Astrocyte (in vitro differentiated cells and primary cell): ENCODE measurements around the gene TPM1. TPM values are rescaled to one million over a fixed set of nuclear protein-coding genes. Genes with fewer than 3 reads are reported as not detected.

Experiments
- DNase-seq: peaks from one replicate; pipeline ENCODE4 v3.0.0-alpha.2; 2010; ENCODE audit warnings: low read depth
- FAIRE-seq: peaks from 2 replicates; lab custom pipeline; 2011; peaks lifted over from hg19 to GRCh38; lab: Jason Lieb, UNC
- H2AFZ ChIP-seq: 2 replicates; pipeline ENCODE4 v1.6.0; 2012; ENCODE audit warnings: low read depth, low read length, inconsistent platforms
- H3K27ac ChIP-seq: 2 replicates; pipeline ENCODE4 v1.5.1; 2011; ENCODE audit warnings: low read depth, low read length, inconsistent platforms
- H3K27me3 ChIP-seq: 2 replicates; pipeline ENCODE4 v1.6.0; 2011; ENCODE audit warnings: low read length, inconsistent platforms; ENCODE audit not compliant: insufficient read depth
- H3K36me3 ChIP-seq: 2 replicates; pipeline ENCODE4 v1.5.1; 2011; ENCODE audit warnings: low read length, inconsistent platforms; ENCODE audit not compliant: insufficient read depth
- H3K4me1 ChIP-seq: 2 replicates; pipeline ENCODE4 v1.5.1; 2011; ENCODE audit warnings: low read length, inconsistent platforms; ENCODE audit not compliant: insufficient read depth
- H3K4me2 ChIP-seq: 2 replicates; pipeline ENCODE4 v1.6.0; 2012; ENCODE audit warnings: low read length, inconsistent platforms
- H3K4me3 ChIP-seq: 2 replicates; pipeline ENCODE4 v1.5.1; 2011; ENCODE audit warnings: low read depth, mild to moderate bottlenecking, low read length, inconsistent platforms; ENCODE audit not compliant: insufficient read depth
- H3K79me2 ChIP-seq: 2 replicates; pipeline ENCODE4 v1.6.0; 2012; ENCODE audit warnings: mild to moderate bottlenecking, low read length, inconsistent platforms; ENCODE audit not compliant: insufficient read depth
- H3K9ac ChIP-seq: 2 replicates; pipeline ENCODE4 v1.6.0; 2012; ENCODE audit warnings: mild to moderate bottlenecking, low read length, inconsistent platforms
- H3K9me3 ChIP-seq: 2 replicates; pipeline ENCODE4 v1.5.1; 2012; ENCODE audit warnings: low read depth, mild to moderate bottlenecking, low read length, inconsistent platforms; ENCODE audit not compliant: insufficient read depth
- H4K20me1 ChIP-seq: 2 replicates; pipeline ENCODE4 v1.6.0; 2012; ENCODE audit warnings: low read length, inconsistent platforms; ENCODE audit not compliant: insufficient read depth
- H3K27ac Mint-ChIP-seq: one replicate; pipeline ENCODE4 v1.8.0; 2021; ENCODE audit warnings: mild to moderate bottlenecking, mixed read lengths; ENCODE audit not compliant: unreplicated experiment
- H3K27me3 Mint-ChIP-seq: one replicate; pipeline ENCODE4 v1.8.0; 2021; ENCODE audit warnings: low read depth, mixed read lengths; ENCODE audit not compliant: unreplicated experiment
- H3K36me3 Mint-ChIP-seq: one replicate; pipeline ENCODE4 v1.8.0; 2021; ENCODE audit warnings: low read depth, mixed read lengths; ENCODE audit not compliant: unreplicated experiment
- H3K4me1 Mint-ChIP-seq: one replicate; pipeline ENCODE4 v1.8.0; 2021; ENCODE audit warnings: low read depth, mixed read lengths; ENCODE audit not compliant: unreplicated experiment
- H3K4me3 Mint-ChIP-seq: one replicate; pipeline ENCODE4 v1.8.0; 2021; ENCODE audit warnings: mild to moderate bottlenecking, moderate library complexity, mixed read lengths; ENCODE audit not compliant: unreplicated experiment
- H3K9me3 Mint-ChIP-seq: one replicate; pipeline ENCODE4 v1.8.0; 2021; ENCODE audit warnings: mild to moderate bottlenecking, mixed read lengths; ENCODE audit not compliant: unreplicated experiment
- CTCF ChIP-seq: IDR thresholded peaks from 2 replicates; pipeline ENCODE4 v1.5.1; 2011; ENCODE audit warnings: low read depth, mild to moderate bottlenecking, inconsistent platforms, low read length, moderate library complexity; ENCODE audit not compliant: insufficient read depth
- EZH2 ChIP-seq: IDR thresholded peaks from 2 replicates; pipeline ENCODE4 v1.6.1; 2012; ENCODE audit warnings: mild to moderate bottlenecking, low read length, inconsistent platforms; ENCODE audit not compliant: insufficient read depth
- total RNA-seq: library from RNA; stranded (reverse); gene quantifications from 2 replicates; pipeline ENCODE4 v1.2.1, GENCODE V29; 2021

The TPM1 gene
- total RNA-seq, 1 donor from 2014 or later = 2,922 TPM

- TF ChIP-seq EZH2 (no peak), CTCF (no peak)
- no peak for DNase-seq
- H3K36me3 Mint-ChIP-seq = no peaks in the 10 kb centered on the region
- Histone ChIP-seq H3K4me1 (peaks cover 7% of the 10 kb centered on the region), H3K79me2 (no peaks in the 10 kb centered on the region), H3K27me3 (no peaks in the 10 kb centered on the region), H3K36me3 (no peaks in the 10 kb centered on the region), H3K4me2 (no peak overlapping the region), H4K20me1 (no peaks in the 10 kb centered on the region), H3K9ac (no peak overlapping the region), H3K4me3 (no peak overlapping the region), H3K9me3 (no peaks in the 10 kb centered on the region), H3K27ac (no peak overlapping the region), H2AFZ (no peak overlapping the region)
- H3K27ac Mint-ChIP-seq = no peak overlapping the region
- FAIRE-seq = no peak
- no peak overlapping the region for H3K4me3 Mint-ChIP-seq
- H3K9me3 Mint-ChIP-seq = peaks cover 6% of the 10 kb centered on the region
- no peaks in the 10 kb centered on the region for H3K27me3 Mint-ChIP-seq
- peaks cover 13% of the 10 kb centered on the region for H3K4me1 Mint-ChIP-seq
These were observed 34.1 kb upstream of the TPM1 start for GRCh38 chr15:63008333-63009049.

GRCh38 chr15:63010386-63010785 is 32.2 kb upstream of the TPM1 start:
- no peaks in the 10 kb centered on the region for H3K36me3 Mint-ChIP-seq
- no peak for FAIRE-seq

More at GRCh38 chr15:63010386-63010785, 32.2 kb upstream of the TPM1 start:
- DNase-seq = no peak
- Histone ChIP-seq H3K9ac (no peak overlapping the region), H2AFZ (no peak overlapping the region), H3K36me3 (no peaks in the 10 kb centered on the region), H3K79me2 (no peaks in the 10 kb centered on the region), H3K9me3 (no peaks in the 10 kb centered on the region), H3K4me2 (no peak overlapping the region), H3K27me3 (no peaks in the 10 kb centered on the region), H3K27ac (no peak overlapping the region), H3K4me3 (no peak overlapping the region), H3K4me1 (peaks cover 24% of the 10 kb centered on the region), H4K20me1 (no peaks in the 10 kb centered on the region)
- peaks cover 26% of the 10 kb centered on the region for H3K4me1 Mint-ChIP-seq
- no peak overlapping the region for H3K27ac Mint-ChIP-seq
- no peak overlapping the region for H3K4me3 Mint-ChIP-seq
- peaks cover 6% of the 10 kb centered on the region for H3K9me3 Mint-ChIP-seq
- TF ChIP-seq CTCF (no peak), EZH2 (no peak)
- H3K27me3 Mint-ChIP-seq = no peaks in the 10 kb centered on the region
